Measurements from ENCODE around the gene GOLGA8T.
"Not testable (repeated sequence)": the region's sequence is repeated elsewhere in the genome, so short reads cannot be mapped to it uniquely, and the experiment has no call there.

Gene GOLGA8T

DNA sequence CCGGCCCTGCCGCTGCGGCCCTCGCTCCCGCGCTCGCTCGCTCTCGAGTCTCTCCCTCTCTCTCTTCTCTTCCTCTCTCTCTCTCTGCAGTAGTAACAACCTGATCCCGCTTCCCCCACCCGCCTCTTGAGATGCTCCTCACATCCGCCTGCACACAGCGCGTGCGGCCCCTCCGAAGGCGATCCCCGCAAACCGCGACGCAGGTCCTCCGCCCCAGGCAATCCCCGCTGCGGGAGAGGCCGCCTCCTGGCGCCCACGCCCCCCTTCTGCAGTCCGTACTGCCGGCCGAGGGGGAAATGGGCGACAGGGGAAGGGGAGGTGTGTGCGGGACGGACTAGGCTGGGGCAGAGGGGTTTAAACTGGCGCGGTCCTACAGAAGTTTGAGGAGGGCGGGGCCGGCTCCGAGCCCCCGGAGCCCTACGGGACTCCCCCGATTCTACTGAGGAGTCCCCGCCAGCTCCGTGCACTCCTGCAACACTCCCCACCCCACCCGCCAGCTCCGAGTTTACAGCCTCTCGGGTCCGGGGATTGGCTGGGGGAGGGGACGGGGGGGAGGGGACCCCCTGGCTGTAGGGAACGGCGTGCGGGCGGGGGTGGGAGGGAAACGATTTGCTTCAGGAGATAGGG is 57.4 kb downstream of the GOLGA8T start:
- not testable (repeated sequence) for DNase-seq (ENCODE audit: low spot score)

GRCh38 chr15:30192892-30193291 is 58.0 kb downstream of the GOLGA8T start:
- not testable (repeated sequence) for DNase-seq (ENCODE audit: low spot score)

Data from hepatic stellate cell (primary cell).